ENCODE data around the gene POU5F2.

POU5F2 gene
- total RNA-seq: 0.58 to 5.9 (median 3.1) reads per million in 17 experiments

- DNase-seq: no peak
Measured at GRCh38 chr5:93741136-93741811, at the start of gene POU5F2. TSS of gene POU5F2 (minus strand) at chr5:93741600. CDS start at chr5:93741563, 37 bp downstream.

- peak; percentile 19 to 75 (median 60) for DNase-seq
Measured at GRCh38 chr5:93790401-93790800, 49.0 kb upstream of the POU5F2 start.

GRCh38 chr5:93789173-93790067, 48.0 kb upstream of the POU5F2 start:
- DNase-seq: no peak

- no peak for DNase-seq
Measured at GRCh38 chr5:93787598-93787997, 46.2 kb upstream of the POU5F2 start.

GRCh38 chr5:93785475-93785874, 44.1 kb upstream of the POU5F2 start:
- DNase-seq: no peak

GRCh38 chr5:93782978-93783377, 41.6 kb upstream of the POU5F2 start:
- DNase-seq: no peak

- DNase-seq: no peak
Measured at GRCh38 chr5:93777620-93778019, 36.2 kb upstream of the POU5F2 start.

GRCh38 chr5:93756372-93756771, 15.0 kb upstream of the POU5F2 start:
- DNase-seq: no peak

GRCh38 chr5:93755716-93756115, 14.3 kb upstream of the POU5F2 start:
- DNase-seq: no peak

- DNase-seq: no peak
Measured at GRCh38 chr5:93748875-93749397, 7.5 kb upstream of the POU5F2 start.

- peak in 1 of 4 experiments; percentile 3 for DNase-seq
Measured at GRCh38 chr5:93746406-93747056, 5.1 kb upstream of the POU5F2 start.

- peak in 2 of 4 experiments; percentile 7 to 8 for DNase-seq
Measured at GRCh38 chr5:93736284-93736683, 5.1 kb downstream of the POU5F2 start.

GRCh38 chr5:93735378-93735777, 6.0 kb downstream of the POU5F2 start:
- no peak for DNase-seq

GRCh38 chr5:93731987-93732386, 9.4 kb downstream of the POU5F2 start:
- no peak for DNase-seq

GRCh38 chr5:93726595-93726994, 14.8 kb downstream of the POU5F2 start:
- no peak for DNase-seq

GRCh38 chr5:93724791-93725190, 16.6 kb downstream of the POU5F2 start:
- DNase-seq: no peak

GRCh38 chr5:93723681-93724080, 17.7 kb downstream of the POU5F2 start:
- DNase-seq: no peak

- DNase-seq: peak in 2 of 4 experiments; percentile 19 to 35
Measured at GRCh38 chr5:93723005-93723404, 18.4 kb downstream of the POU5F2 start.

GRCh38 chr5:93722588-93722987, 18.8 kb downstream of the POU5F2 start:
- no peak for DNase-seq

- no peak for DNase-seq
Measured at GRCh38 chr5:93721511-93721910, 19.9 kb downstream of the POU5F2 start.

GRCh38 chr5:93721071-93721470, 20.3 kb downstream of the POU5F2 start:
- DNase-seq: no peak

GRCh38 chr5:93717162-93717561, 24.2 kb downstream of the POU5F2 start:
- peak; percentile 45 to 77 (median 72) for DNase-seq

GRCh38 chr5:93716453-93716852, 24.9 kb downstream of the POU5F2 start:
- DNase-seq: no peak

Data from suppressor macrophage (primary cell).